Mesenteric fat pad (tissue), 1 donor: ENCODE measurements around the gene C5orf58. TPM values are rescaled to one million over a fixed set of nuclear protein-coding genes. Genes with fewer than 3 reads are reported as not detected.

Experiments
- DNase-seq: peaks from one replicate; pipeline ENCODE4 v3.0.0-alpha.2; 2020; ENCODE audit warnings: low spot score
- long read RNA-seq: library from polyadenylated mRNA; unstranded; transcript quantifications from one replicate; pipeline ENCODE4 v2.0.0, GENCODE V29; 2020
- total RNA-seq: library from RNA; stranded (reverse); fragmentation: NEBNext Ultra II Directional; extraction: Animal tissue kit (Norgen Biotek cat#: 25700); gene quantifications from one replicate; pipeline ENCODE4 v1.2.1, GENCODE V29; 2021
- donor health status: DM: yes; HTN: yes; CAD: no.

C5orf58 gene
- total RNA-seq = not detected
- long read RNA-seq = 0 reads

GRCh38 chr5:170232786-170233185 is at the start of gene C5orf58:
TSS of gene C5orf58 (plus strand) at chr5:170232985. CDS start at chr5:170234977, 1,992 bp downstream.
- DNase-seq = no peak

- no peak for DNase-seq
Measured at GRCh38 chr5:170183816-170184687, 48.7 kb upstream of the C5orf58 start.

- no peak for DNase-seq
Measured at GRCh38 chr5:170184737-170185136, 48.0 kb upstream of the C5orf58 start.

- DNase-seq = no peak
Measured at GRCh38 chr5:170186156-170186555, 46.6 kb upstream of the C5orf58 start.

- no peak for DNase-seq
Measured at GRCh38 chr5:170186856-170187255, 45.9 kb upstream of the C5orf58 start.

GRCh38 chr5:170190436-170191134 is 42.2 kb upstream of the C5orf58 start:
- no peak for DNase-seq

- no peak for DNase-seq
Measured at GRCh38 chr5:170192829-170193228, 40.0 kb upstream of the C5orf58 start.

GRCh38 chr5:170195961-170196360 is 36.8 kb upstream of the C5orf58 start:
- DNase-seq = no peak

GRCh38 chr5:170200876-170201275 is 31.9 kb upstream of the C5orf58 start:
- no peak for DNase-seq

GRCh38 chr5:170201311-170201710 is 31.5 kb upstream of the C5orf58 start:
- no peak for DNase-seq

- no peak for DNase-seq
Measured at GRCh38 chr5:170202117-170202516, 30.7 kb upstream of the C5orf58 start.

- no peak for DNase-seq
Measured at GRCh38 chr5:170204202-170204601, 28.6 kb upstream of the C5orf58 start.

GRCh38 chr5:170206216-170206615 is 26.6 kb upstream of the C5orf58 start:
- DNase-seq = no peak

GRCh38 chr5:170206958-170207357 is 25.8 kb upstream of the C5orf58 start:
- no peak for DNase-seq

- no peak for DNase-seq
Measured at GRCh38 chr5:170211575-170212334, 21.0 kb upstream of the C5orf58 start.

- DNase-seq = no peak
Measured at GRCh38 chr5:170216257-170216864, 16.4 kb upstream of the C5orf58 start.

- no peak for DNase-seq
Measured at GRCh38 chr5:170217831-170218230, 15.0 kb upstream of the C5orf58 start.

GRCh38 chr5:170218726-170219125 is 14.1 kb upstream of the C5orf58 start:
- DNase-seq = no peak

GRCh38 chr5:170219615-170220014 is 13.2 kb upstream of the C5orf58 start:
- no peak for DNase-seq

- DNase-seq = no peak
Measured at GRCh38 chr5:170220191-170220590, 12.6 kb upstream of the C5orf58 start.

- DNase-seq = no peak
Measured at GRCh38 chr5:170221327-170221741, 11.5 kb upstream of the C5orf58 start.
